ENCODE results near the gene MDC1.

Gene MDC1

GRCh38 chr6:30754631-30755030 is 37.5 kb upstream of the MDC1 start:
- peaks cover 0 to 8% of the 10 kb centered on the region in 2 donors for H3K27me3 Mint-ChIP-seq
- DNase-seq (no peak), ATAC-seq (replicated peaks) (no peak)
- no peak overlapping the region for H3K4me3 Mint-ChIP-seq
- no peak overlapping the region for H3K27ac Mint-ChIP-seq
- no peaks in the 10 kb centered on the region for H3K36me3 Mint-ChIP-seq (ENCODE audit: insufficient read depth)
- H3K9me3 Mint-ChIP-seq: no peaks in the 10 kb centered on the region
- H3K4me1 Mint-ChIP-seq (ENCODE audit: low read depth in 2 of 2): peaks cover 0 to 3% of the 10 kb centered on the region in 2 donors

DNA sequence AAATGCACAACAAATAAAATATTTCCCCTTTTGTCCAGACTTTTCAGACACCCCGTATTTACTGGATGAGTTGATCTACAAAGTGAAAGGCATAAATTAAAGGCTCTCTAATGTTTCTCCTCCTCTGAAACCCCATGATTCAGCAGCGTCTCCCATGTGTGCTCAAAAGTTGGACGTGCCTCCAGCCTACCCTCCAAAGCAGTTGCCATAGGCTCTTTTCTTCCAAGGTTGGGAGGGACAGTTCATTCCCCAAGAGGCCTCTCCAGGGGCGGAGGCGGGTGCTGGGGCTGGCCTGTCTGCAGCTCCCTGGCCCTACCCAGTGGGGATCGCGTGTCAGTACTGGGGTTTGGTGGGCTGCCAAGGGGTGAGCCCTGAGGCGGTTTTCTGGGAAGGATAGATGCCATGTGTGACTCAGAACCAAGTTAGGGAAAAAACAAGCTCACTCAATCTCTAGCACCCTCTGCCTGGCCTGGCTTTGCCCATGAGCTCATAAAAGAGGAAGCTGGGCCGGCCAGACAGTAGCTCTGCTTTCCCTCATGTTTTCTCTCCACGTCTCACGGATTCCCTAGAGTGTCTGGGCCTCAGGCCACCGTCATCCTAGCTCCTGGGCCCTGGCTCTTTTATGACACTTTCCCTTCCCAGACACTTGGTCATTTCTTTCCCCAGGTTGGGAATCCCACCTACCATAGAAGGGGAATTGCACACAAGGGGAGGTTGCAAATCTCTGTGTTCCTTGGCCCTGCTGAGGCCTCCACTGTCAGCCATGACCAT is 35.3 kb upstream of the MDC1 start:
- Mint-ChIP-seq H3K27ac (no peak overlapping the region), H3K9me3 (no peaks in the 10 kb centered on the region), H3K4me1 (ENCODE audit: low read depth in 2 of 2) (peaks cover 0 to under 1% of the 10 kb centered on the region in 2 donors), H3K36me3 (ENCODE audit: insufficient read depth) (no peaks in the 10 kb centered on the region), H3K4me3 (no peak overlapping the region), H3K27me3 (peaks cover 0 to 8% of the 10 kb centered on the region in 2 donors)
- ATAC-seq (replicated peaks) (no peak), DNase-seq (no peak)

GRCh38 chr6:30750379-30750668 is 33.2 kb upstream of the MDC1 start:
- no peaks in the 10 kb centered on the region for H3K9me3 Mint-ChIP-seq
- peaks cover 0 to 1% of the 10 kb centered on the region in 2 donors for H3K4me1 Mint-ChIP-seq (ENCODE audit: low read depth in 2 of 2)
- H3K4me3 Mint-ChIP-seq: no peak overlapping the region
- H3K27ac Mint-ChIP-seq: no peak overlapping the region
- H3K36me3 Mint-ChIP-seq (ENCODE audit: insufficient read depth): no peaks in the 10 kb centered on the region
- ATAC-seq (replicated peaks) (no peak), DNase-seq (no peak)
- no peaks in the 10 kb centered on the region for H3K27me3 Mint-ChIP-seq

DNA sequence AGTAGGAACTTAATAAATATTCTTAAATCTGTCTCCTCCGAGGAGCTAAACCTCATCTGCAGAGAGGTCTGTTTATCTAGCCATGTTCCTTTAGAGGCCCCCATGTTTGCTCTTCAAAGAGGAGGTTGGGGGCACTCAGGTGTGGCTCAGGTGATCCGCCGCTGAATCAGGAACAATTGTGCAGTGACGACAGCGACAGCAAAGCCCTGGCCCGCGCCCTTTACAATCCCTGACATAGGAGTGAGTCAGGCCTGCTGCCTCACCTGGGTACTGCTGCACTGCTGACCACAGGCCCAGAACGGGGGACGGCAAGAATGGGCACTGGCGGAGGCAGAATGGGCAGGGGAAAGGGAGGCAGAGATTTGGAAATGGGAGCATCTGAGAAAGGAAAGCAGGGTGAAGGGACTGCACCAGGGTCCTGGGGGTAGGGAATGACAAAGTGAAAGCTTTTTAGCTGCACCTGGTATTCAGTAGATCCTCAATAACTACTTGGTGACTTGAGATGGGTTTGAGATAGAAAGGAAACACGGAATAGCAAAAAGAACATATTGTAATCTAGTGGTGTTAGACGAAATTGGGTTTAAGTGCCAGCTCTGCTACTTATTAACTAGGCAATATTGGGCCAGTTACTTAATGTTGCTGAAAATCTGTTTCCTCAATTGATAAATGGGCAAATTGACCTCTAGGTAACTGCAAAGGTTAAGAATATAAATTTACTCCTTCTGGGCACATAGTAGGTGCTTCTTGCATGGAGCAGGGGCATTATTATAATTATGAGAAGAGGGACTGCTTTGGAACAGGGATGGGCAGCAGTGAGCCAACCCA is 32.7 kb upstream of the MDC1 start:
- Mint-ChIP-seq H3K27ac (no peak overlapping the region), H3K36me3 (ENCODE audit: insufficient read depth) (peaks cover 4% of the 10 kb centered on the region), H3K27me3 (no peaks in the 10 kb centered on the region), H3K9me3 (no peaks in the 10 kb centered on the region), H3K4me3 (no peak overlapping the region), H3K4me1 (ENCODE audit: low read depth in 2 of 2) (peaks cover 3 to 6% of the 10 kb centered on the region in 2 donors)
- DNase-seq (no peak), ATAC-seq (replicated peaks) (no peak)

DNA sequence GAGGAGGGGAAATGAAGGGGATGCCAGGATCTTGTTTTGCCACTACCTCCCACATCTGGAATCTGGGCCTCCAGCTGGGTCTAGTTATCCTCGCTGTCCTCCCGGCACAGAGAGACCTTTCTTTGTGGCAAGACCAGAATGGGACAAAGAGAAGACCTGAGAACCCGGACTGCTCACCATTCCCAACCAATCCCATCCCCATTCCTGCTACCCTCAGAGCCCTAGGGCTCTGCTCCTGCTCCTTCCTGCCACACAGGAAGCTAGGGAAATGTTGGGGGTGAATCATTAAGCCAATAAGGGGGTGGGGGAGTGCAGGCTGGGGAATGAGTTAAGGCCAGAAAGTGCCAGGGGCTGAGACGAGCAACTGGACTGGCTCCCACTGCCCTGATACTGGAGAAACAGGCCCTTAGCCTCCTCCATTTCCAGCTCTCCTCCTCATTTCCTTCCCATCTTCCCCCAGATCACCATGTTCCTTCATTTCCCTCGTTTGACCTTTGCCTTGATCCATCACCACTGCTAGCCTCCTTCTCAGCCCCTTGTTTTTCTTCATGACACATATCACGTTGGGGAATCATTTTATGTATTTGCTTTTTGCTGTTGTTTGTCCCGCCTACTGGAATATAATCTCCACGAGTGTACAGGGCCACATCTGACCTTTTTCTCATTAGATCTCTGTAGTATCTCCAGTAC is 31.9 kb upstream of the MDC1 start:
- ATAC-seq (replicated peaks): no peak
- Mint-ChIP-seq H3K27me3 (no peaks in the 10 kb centered on the region), H3K36me3 (ENCODE audit: insufficient read depth) (peaks cover 8% of the 10 kb centered on the region), H3K4me1 (ENCODE audit: low read depth in 2 of 2) (peaks cover 6 to 9% of the 10 kb centered on the region in 2 donors), H3K9me3 (no peaks in the 10 kb centered on the region), H3K27ac (no peak overlapping the region), H3K4me3 (no peak overlapping the region)
- no peak for DNase-seq

- H3K4me3 Mint-ChIP-seq: no peak overlapping the region
- ATAC-seq (replicated peaks) (no peak), DNase-seq (no peak)
- peaks cover 14 to 18% of the 10 kb centered on the region in 2 donors for H3K4me1 Mint-ChIP-seq (ENCODE audit: low read depth in 2 of 2)
- peak overlapping the region in 1 of 2 donors; percentile 2 for H3K27ac Mint-ChIP-seq
- no peaks in the 10 kb centered on the region for H3K9me3 Mint-ChIP-seq
- no peaks in the 10 kb centered on the region for H3K27me3 Mint-ChIP-seq
- H3K36me3 Mint-ChIP-seq (ENCODE audit: insufficient read depth): peaks cover 16% of the 10 kb centered on the region
Observed at GRCh38 chr6:30747902-30748769, 31.1 kb upstream of the MDC1 start.

DNA sequence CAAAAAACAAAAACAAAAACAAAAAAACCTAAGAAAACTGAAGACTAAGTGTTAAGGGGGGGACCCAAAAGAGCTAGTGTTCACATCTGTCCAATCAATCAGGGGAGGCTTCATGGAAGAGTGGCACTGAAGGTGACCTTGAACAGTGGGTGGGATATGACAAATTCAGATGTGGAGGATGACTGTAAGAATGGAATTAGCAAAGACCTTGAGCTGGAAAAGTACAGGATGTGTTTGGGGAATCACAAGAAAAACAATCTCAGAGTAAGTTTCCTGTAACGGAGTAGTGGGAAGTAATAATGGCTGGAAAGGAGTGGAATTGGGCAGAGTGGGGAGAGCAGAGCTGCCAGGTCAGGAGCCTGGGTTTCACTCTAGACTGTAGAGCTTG is 30.2 kb upstream of the MDC1 start:
- DNase-seq (no peak), ATAC-seq (replicated peaks) (no peak)
- no peaks in the 10 kb centered on the region for H3K27me3 Mint-ChIP-seq
- H3K4me1 Mint-ChIP-seq (ENCODE audit: low read depth in 2 of 2): peaks cover 18 to 21% of the 10 kb centered on the region in 2 donors
- H3K36me3 Mint-ChIP-seq (ENCODE audit: insufficient read depth): peaks cover 23% of the 10 kb centered on the region
- no peak overlapping the region for H3K4me3 Mint-ChIP-seq
- H3K27ac Mint-ChIP-seq: no peak overlapping the region
- no peaks in the 10 kb centered on the region for H3K9me3 Mint-ChIP-seq

DNA sequence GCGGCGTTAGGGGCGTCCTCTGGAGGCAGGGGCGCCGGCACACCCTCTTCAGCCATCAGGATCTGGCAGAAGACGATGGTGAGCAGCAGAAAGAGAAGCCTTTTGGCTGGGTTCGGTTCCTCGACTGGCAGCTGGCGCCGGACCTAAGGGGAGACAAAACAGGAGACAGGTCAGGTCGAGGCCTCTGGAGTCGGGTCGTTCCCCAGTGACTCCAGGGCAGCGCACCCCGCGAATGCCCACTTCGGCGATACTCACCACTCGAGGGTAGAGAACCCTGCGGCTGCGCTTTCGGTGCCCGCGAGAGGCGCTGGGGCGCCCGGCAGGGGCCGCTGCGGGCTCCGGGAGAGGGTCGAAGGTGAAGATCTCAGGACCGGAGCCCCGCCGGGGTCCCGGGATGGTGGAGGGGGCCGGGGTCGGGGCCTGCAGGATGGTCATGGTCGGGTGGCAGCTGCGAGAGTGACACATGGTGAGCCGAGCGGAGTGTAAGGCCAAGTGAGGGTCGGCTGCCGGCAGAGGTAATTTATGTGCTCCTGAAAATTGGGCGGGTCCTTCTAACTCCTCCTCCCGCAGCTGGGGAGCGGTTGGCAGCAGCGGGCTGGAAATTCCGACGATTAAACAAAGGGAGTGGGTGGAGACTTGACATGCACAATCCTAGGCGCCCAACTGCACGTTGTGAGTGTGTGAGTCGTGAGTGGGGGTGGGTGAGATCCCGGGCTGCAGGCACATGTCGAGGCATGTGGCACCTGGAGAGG is 27.1 kb upstream of the MDC1 start, which contains the start of gene IER3:
Gene IER3 (minus strand): TSS at position 494 of the 752 bp plus-strand sequence. CDS start 29 bp downstream, at position 465.
- H3K4me1 Mint-ChIP-seq (ENCODE audit: low read depth in 2 of 2): peaks cover 38 to 40% of the 10 kb centered on the region in 2 donors
- H3K27ac Mint-ChIP-seq: peak within 1 kb of the TSS; percentile 94 to 96

DNA sequence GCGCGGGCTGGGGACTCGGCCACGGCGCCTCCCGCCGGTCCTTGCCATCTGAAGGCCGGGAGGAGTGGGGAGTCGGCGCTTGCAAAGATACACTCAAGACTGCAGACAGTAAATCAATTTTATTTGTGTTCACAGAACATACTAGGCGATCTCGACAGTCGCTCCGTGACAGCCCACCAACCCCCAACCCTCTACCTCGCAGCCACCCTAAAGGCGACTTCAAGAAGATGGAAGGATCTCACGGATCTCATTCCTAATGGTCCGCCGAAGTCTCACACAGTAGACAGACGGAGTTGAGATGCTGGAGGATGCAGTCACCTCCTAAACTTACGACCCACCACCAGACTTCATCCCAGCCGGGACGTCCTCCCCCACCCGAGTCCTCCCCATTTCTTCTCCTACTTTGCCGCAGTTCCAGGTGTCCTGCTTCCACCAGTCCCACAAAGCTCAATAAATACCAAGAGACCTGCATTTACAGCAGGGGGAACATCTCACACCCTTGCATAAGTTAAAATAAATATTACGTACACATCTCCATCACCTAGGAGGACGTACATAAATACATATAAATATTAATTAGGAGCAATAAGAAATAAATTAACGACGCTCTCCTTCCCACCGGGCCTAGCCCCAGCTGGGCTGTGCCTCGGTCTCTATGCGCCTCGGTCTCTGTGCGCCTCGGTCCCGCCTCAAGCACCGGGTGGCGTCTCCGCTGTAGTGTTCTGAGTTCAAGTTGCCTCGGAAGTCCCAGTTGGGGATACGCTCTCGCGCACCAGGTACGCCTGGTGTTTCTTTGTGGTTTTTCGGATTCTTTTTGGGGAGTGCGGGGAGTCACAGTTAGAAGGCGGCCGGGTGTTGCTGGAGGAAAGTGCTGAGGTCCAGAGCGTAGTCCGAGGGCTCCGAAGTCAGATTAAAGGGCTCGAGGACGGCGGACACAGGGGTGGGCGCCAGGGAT is 26.3 kb upstream of the MDC1 start:
- Mint-ChIP-seq H3K27ac (peak overlapping the region; percentile 94 to 96), H3K4me3 (peak overlapping the region; percentile 90 to 97), H3K27me3 (no peaks in the 10 kb centered on the region), H3K4me1 (ENCODE audit: low read depth in 2 of 2) (peaks cover 38 to 45% of the 10 kb centered on the region in 2 donors), H3K9me3 (no peaks in the 10 kb centered on the region), H3K36me3 (ENCODE audit: insufficient read depth) (peaks cover 42% of the 10 kb centered on the region)
- ATAC-seq (replicated peaks) (peak; percentile 20), DNase-seq (peak in 1 of 3 experiments; percentile 37)

More for the DNA sequence above, 27.1 kb upstream of the MDC1 start, which contains the start of gene IER3:
- H3K36me3 Mint-ChIP-seq (ENCODE audit: insufficient read depth): peaks cover 38% of the 10 kb centered on the region
- H3K27me3 Mint-ChIP-seq: no peaks in the 10 kb centered on the region
- peak within 1 kb of the TSS; percentile 90 to 97 for H3K4me3 Mint-ChIP-seq
- H3K9me3 Mint-ChIP-seq: no peaks in the 10 kb centered on the region
- ATAC-seq (replicated peaks): peak; percentile 52
- DNase-seq: peak; percentile 51 to 66 (median 51)

GRCh38 chr6:30742316-30743098 is 25.4 kb upstream of the MDC1 start, which contains the start of gene FLOT1:
Gene FLOT1, minus strand, starts transcription at chr6:30742687. Its CDS starts 498 bp downstream, at chr6:30742189.
- H3K27me3 Mint-ChIP-seq: no peaks in the 10 kb centered on the region
- peaks cover 41 to 49% of the 10 kb centered on the region in 2 donors for H3K4me1 Mint-ChIP-seq (ENCODE audit: low read depth in 2 of 2)
- DNase-seq (peak; percentile 86 to 91 (median 91)), ATAC-seq (replicated peaks) (peak; percentile 77)
- H3K36me3 Mint-ChIP-seq (ENCODE audit: insufficient read depth): peaks cover 42% of the 10 kb centered on the region
- peak within 1 kb of the TSS; percentile 90 to 97 for H3K4me3 Mint-ChIP-seq
- H3K9me3 Mint-ChIP-seq: no peaks in the 10 kb centered on the region
- peak within 1 kb of the TSS; percentile 94 to 96 for H3K27ac Mint-ChIP-seq
